Ishikawa (cell line): ENCODE data around the gene HIF3A.

Source experiments
- CEBPB ChIP-seq: IDR thresholded peaks from 2 replicates; pipeline ENCODE4 v1.6.1; 2012
- CREB1 ChIP-seq: IDR thresholded peaks from 2 replicates; pipeline ENCODE4 v1.6.1; 2012; ENCODE audit warnings: low read depth
- EGR1 ChIP-seq: IDR thresholded peaks from 2 replicates; pipeline ENCODE4 v1.6.1; 2012
- EP300 ChIP-seq: IDR thresholded peaks from 2 replicates; pipeline ENCODE4 v1.6.1; 2012; ENCODE audit warnings: borderline replicate concordance
- FOXM1 ChIP-seq: IDR thresholded peaks from 2 replicates; pipeline ENCODE4 v1.6.1; 2012; ENCODE audit warnings: low read depth, borderline replicate concordance
- NFIC ChIP-seq: IDR thresholded peaks from 2 replicates; pipeline ENCODE4 v1.6.1; 2012
- RAD21 ChIP-seq: IDR thresholded peaks from 2 replicates; pipeline ENCODE4 v1.6.1; 2012; ENCODE audit warnings: low read depth
- TAF1 ChIP-seq: IDR thresholded peaks from 2 replicates; pipeline ENCODE4 v1.6.1; 2012; ENCODE audit warnings: low read depth, mild to moderate bottlenecking
- TCF12 ChIP-seq: IDR thresholded peaks from 2 replicates; pipeline ENCODE4 v1.6.1; 2012; ENCODE audit warnings: low read depth
- TEAD4 ChIP-seq: IDR thresholded peaks from 2 replicates; pipeline ENCODE4 v1.6.1; 2012
- YY1 ChIP-seq: IDR thresholded peaks from 2 replicates; pipeline ENCODE4 v1.6.1; 2012; ENCODE audit warnings: low read depth
- ZBTB7A ChIP-seq: IDR thresholded peaks from 2 replicates; pipeline ENCODE4 v1.6.1; 2012; ENCODE audit warnings: low read depth
- TF ChIP-seq, protein P1 (sequence below): IDR thresholded peaks from 2 replicates; pipeline ENCODE4 v1.6.1; 2012
- TF ChIP-seq, protein P2 (sequence below): IDR thresholded peaks from 2 replicates; pipeline ENCODE4 v1.6.1; 2012
- TF ChIP-seq, protein P3 (sequence below): IDR thresholded peaks from 2 replicates; pipeline ENCODE4 v1.6.1; 2012; ENCODE audit warnings: low read depth, mild to moderate bottlenecking

The HIF3A gene

DNA sequence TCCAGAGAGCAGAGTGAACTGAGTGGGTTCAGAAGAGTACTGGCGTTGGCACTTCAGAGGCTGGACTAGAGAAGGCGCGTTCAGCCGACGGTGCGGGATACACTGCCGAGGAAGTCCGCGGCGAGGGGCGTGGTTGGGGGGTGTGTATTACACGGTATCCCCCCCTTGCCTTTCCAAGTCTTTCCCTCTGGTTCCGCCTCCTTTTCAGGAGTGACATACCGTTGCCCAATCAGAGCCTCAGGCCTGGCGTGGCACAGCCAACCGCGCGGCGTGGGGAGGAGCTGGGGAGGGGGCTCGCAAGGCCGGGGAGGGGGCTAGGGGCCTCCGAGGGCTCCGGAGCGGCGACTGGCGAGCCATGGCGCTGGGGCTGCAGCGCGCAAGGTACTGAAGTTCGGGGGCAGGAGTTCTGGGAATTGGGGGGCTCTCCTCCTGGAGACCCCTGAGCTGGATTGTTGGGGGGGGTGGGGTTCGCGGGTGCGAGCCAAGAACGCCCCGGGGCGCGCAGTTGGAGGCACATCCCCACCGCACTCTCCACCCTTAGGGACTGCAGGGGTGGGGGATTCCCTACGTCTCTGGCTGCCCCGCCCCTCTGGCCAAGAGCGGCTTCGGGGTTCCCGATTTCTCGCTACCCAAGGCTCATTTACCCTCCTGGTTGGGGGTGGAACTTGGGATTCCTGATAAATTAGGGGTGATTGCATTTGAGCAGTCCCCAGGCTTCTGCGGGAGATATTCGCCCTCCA, at the start of gene HIF3A:
TSS of gene HIF3A (plus strand) at position 321 of the 740 bp plus-strand sequence. CDS start at position 356, 35 bp downstream.
- TF ChIP-seq, protein P1, sequence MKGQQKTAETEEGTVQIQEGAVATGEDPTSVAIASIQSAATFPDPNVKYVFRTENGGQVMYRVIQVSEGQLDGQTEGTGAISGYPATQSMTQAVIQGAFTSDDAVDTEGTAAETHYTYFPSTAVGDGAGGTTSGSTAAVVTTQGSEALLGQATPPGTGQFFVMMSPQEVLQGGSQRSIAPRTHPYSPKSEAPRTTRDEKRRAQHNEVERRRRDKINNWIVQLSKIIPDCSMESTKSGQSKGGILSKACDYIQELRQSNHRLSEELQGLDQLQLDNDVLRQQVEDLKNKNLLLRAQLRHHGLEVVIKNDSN = no peak
- TF ChIP-seq TCF12 (no peak), RAD21 (no peak), FOXM1 (no peak), CEBPB (no peak), NFIC (no peak)
- TF ChIP-seq, protein P2, sequence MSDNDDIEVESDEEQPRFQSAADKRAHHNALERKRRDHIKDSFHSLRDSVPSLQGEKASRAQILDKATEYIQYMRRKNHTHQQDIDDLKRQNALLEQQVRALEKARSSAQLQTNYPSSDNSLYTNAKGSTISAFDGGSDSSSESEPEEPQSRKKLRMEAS = no peak
- TF ChIP-seq, protein P3, sequence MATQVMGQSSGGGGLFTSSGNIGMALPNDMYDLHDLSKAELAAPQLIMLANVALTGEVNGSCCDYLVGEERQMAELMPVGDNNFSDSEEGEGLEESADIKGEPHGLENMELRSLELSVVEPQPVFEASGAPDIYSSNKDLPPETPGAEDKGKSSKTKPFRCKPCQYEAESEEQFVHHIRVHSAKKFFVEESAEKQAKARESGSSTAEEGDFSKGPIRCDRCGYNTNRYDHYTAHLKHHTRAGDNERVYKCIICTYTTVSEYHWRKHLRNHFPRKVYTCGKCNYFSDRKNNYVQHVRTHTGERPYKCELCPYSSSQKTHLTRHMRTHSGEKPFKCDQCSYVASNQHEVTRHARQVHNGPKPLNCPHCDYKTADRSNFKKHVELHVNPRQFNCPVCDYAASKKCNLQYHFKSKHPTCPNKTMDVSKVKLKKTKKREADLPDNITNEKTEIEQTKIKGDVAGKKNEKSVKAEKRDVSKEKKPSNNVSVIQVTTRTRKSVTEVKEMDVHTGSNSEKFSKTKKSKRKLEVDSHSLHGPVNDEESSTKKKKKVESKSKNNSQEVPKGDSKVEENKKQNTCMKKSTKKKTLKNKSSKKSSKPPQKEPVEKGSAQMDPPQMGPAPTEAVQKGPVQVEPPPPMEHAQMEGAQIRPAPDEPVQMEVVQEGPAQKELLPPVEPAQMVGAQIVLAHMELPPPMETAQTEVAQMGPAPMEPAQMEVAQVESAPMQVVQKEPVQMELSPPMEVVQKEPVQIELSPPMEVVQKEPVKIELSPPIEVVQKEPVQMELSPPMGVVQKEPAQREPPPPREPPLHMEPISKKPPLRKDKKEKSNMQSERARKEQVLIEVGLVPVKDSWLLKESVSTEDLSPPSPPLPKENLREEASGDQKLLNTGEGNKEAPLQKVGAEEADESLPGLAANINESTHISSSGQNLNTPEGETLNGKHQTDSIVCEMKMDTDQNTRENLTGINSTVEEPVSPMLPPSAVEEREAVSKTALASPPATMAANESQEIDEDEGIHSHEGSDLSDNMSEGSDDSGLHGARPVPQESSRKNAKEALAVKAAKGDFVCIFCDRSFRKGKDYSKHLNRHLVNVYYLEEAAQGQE = no peak

DNA sequence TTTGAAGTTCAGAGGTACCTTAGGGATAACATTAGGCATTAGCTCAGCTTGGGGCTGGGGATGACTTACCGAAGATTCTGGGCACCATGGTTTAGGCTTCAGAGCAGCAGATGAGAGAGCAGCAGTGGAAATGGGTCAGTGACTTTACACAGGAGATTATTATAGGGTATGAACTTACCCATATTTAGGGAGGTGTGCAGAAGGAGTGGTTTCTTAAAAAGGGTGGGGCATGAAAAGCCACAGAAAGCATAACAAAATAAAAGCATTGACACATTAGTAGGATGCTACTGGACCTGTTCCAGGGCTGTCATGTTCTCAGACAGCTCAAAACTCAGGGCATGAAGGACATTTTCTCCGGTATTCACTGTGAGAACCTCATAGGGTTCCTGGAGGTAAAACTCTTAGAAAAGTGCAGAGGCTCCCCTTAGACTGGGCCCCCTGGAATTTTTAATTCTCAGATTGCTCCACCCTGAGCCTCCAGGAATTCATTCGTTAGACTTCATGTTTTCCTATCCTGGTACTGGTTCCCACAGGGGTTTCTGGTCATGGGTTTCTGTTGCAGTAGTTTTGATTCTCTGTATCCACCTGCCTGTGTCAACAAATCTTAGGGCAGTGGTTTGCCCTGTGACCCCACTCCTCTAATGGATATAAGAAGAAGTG, 46.6 kb upstream of the HIF3A start:
- TF ChIP-seq RAD21 = no peak
- no peak for TF ChIP-seq TCF12

DNA sequence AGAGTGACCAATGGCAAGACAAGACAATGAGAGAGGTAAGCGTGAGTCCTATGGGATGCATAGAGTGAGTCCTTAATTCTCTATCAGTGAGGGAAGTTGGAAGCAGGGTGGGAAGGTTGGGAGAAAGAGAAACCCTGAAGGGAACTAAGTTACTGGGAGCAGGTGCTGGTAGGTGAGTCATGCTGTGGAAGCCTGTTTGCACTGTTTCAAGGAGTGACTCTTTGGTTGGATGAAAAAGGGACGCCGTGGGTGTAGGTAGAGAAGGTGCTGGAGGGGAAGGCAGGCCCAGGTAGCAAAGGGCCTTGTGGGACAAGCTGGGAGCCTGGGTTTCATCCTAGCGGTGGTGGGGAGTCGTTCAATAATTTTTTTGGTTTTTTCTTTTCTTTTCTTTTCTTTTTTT, 45.4 kb upstream of the HIF3A start:
- TF ChIP-seq FOXM1 (no peak), RAD21 (no peak), TAF1 (no peak), EP300 (no peak), TEAD4 (no peak), CEBPB (no peak), TCF12 (no peak), CREB1 (no peak), YY1 (no peak), ZBTB7A (no peak), NFIC (no peak), EGR1 (no peak)
- TF ChIP-seq, protein P2 = no peak
- TF ChIP-seq, protein P1 = no peak
- TF ChIP-seq, protein P3 = no peak

DNA sequence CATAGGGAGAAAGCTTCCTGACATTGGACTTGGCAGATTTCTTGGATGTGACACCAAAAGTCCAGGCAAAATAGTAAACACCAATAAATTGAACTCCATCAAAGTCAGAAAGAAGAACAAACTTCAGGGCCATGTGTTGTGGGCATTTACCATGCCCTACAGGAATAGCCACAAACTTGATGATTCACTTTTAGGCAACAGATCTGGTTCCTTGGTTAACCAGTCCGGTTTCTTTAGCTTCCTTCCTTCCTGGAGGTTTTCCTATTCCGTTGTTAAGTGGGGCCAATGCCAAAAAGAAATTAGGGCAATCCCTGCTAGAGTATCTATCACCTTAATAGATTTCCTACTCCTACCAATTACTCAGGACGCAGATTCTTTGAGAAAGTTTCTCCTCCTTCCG, 42.1 kb upstream of the HIF3A start:
- TF ChIP-seq, protein P1 = no peak
- TF ChIP-seq CREB1 = no peak
- TF ChIP-seq EGR1 = no peak
- TF ChIP-seq TAF1 = no peak
- no peak for TF ChIP-seq FOXM1
- no peak for TF ChIP-seq RAD21
- TF ChIP-seq CEBPB = no peak
- TF ChIP-seq, protein P3 = no peak
- no peak for TF ChIP-seq TEAD4
